Stimulated activated CD4-positive, alpha-beta T cell treated with anti-CD3 and anti-CD28 coated beads, Interleukin-2, amount 100 ng/mL, for 24 hours (primary cell): ENCODE results near the gene ZNF428.

Experiments used
- DNase-seq, 2 donors: peaks; one replicate each; pipeline ENCODE4 v3.0.0-alpha.2; 2020

The ZNF428 gene

GRCh38 chr19:43560687-43561086 lies 58.7 kb downstream of the ZNF428 start:
- DNase-seq: no peak
